Right lobe of liver (tissue), 6 donors: ENCODE measurements around the gene POLR3B. TPM values are rescaled to one million over a fixed set of nuclear protein-coding genes. Genes with fewer than 3 reads are reported as not detected.

Source experiments
- ATAC-seq, 4 donors: fragments of 200-7000 bp; cut with Tn5 transposase; one replicate each; pipeline ENCODE4 v1.9.1; 2020; ENCODE audit warnings: mild to moderate bottlenecking in 4 of 4, moderate library complexity in 4 of 4
- DNase-seq, 3 donors: peaks; one replicate each; pipeline ENCODE4 v3.0.0-alpha.2; 2020
- H3K27ac ChIP-seq, 3 donors: fragments of 200-600 bp; one replicate each; pipeline ENCODE4 v1.8.0; 2022
- H3K27me3 ChIP-seq, 2 donors: fragments of 200-600 bp; one replicate each; pipeline ENCODE4 v1.8.0; 2022
- H3K36me3 ChIP-seq, 4 donors: fragments of 200-600 bp; sonication (generic) in 1 of 4; one replicate each; pipeline versions ENCODE4 v1.5.1 to v1.8.0; 2017 to 2022; ENCODE audit warnings: control low read depth in 1 of 4
- H3K4me1 ChIP-seq, 4 donors: fragments of 200-600 bp; sonication (generic) in 1 of 4; one replicate each; pipeline versions ENCODE4 v1.5.1 to v1.8.0; 2017 to 2022; ENCODE audit warnings: control low read depth in 1 of 4
- H3K4me3 ChIP-seq, 3 donors: fragments of 200-600 bp; one replicate each; pipeline ENCODE4 v1.8.0; 2022
- H3K9me3 ChIP-seq, 4 donors: fragments of 200-600 bp; sonication (generic) in 1 of 4; one replicate each; pipeline versions ENCODE4 v1.5.1 to v1.8.0; 2017 to 2022; ENCODE audit warnings: control low read depth in 1 of 4
- POLR2A ChIP-seq: fragments of 450-650 bp; IDR thresholded peaks from one replicate; pipeline ENCODE4 v1.6.1; 2017; ENCODE audit warnings: antibody characterized with exemption, mild to moderate bottlenecking
- WGBS: methylation state at CpG from one replicate; pipeline ENCODE4 v1.1.6; 2018; ENCODE audit warnings: low coverage, low lambda C conversion rate; ENCODE audit not compliant: insufficient coverage; ENCODE audit errors: missing lambda C conversion rate; 5-methylcytosine and 5-hydroxymethylcytosine counted together
- intact Hi-C, 2 donors: fragments of 100-400 bp; cut with DNase I; formaldehyde crosslinking; loops; one replicate each; pipeline versions ENCODE4 v1.11.2 to v1.14.1; 2022
- total RNA-seq, 6 experiments: library from RNA; depleted of rRNA in 2 of 6; stranded (reverse); fragments of >200 nt in 2 of 6; fragmentation: NEBNext Ultra II Directional in 3 of 6; extraction: Animal tissue kit (Norgen Biotek cat#: 25700) in 3 of 6; gene quantifications; one replicate each; pipeline versions ENCODE4 v1.1.0 to v1.2.4, GENCODE V29; 2016 to 2023
- TF ChIP-seq, protein P1 (sequence below), 4 donors: fragments of 200-600 bp in 3 of 4; fragments of 450-650 bp in 1 of 4; IDR thresholded peaks; one replicate each; pipeline versions ENCODE4 v1.5.1 to v1.8.0; 2016 to 2022; ENCODE audit warnings: antibody characterized with exemption in 4 of 4, mild to moderate bottlenecking in 2 of 4
- donor health status: DM: no; HTN: yes; CAD: no.
- donor health status: DM: no; HTN: no; CAD: no.
- donor health status: DM: no; HTN: no; CAD: no.
- donor health status: DM: no; HTN: yes; CAD: no.
- donor health status: DM: no; HTN: yes; CAD: no.

Gene POLR3B
- total RNA-seq, 6 experiments from 2014 or later: 6.8 to 10.9 (median 8.7) TPM

DNA sequence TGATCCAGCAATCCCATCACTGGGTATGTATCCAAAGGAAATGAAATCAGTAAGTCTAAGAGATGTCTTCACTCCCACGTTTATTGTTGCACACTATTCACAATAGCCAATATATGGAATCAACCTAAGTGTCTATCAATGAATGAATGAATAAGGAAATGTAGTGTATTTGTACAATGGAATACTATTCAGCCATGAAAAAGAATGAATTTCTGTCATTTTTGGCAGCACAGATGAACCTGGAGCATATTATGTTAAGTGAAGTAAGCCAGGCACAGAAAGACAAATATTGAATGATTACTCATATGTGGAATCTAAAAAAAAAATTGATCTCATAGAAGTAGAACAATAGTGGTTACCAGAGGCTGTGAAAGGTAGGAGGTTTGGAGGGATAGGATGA lies 194.7 kb downstream of the POLR3B start:
- Histone ChIP-seq H3K4me1 (no peaks in the 10 kb centered on the region), H3K9me3 (no peaks in the 10 kb centered on the region), H3K36me3 (no peaks in the 10 kb centered on the region), H3K4me3 (no peak overlapping the region), H3K27ac (no peak overlapping the region), H3K27me3 (no peaks in the 10 kb centered on the region)
- no peak for TF ChIP-seq POLR2A
- TF ChIP-seq, protein P1, sequence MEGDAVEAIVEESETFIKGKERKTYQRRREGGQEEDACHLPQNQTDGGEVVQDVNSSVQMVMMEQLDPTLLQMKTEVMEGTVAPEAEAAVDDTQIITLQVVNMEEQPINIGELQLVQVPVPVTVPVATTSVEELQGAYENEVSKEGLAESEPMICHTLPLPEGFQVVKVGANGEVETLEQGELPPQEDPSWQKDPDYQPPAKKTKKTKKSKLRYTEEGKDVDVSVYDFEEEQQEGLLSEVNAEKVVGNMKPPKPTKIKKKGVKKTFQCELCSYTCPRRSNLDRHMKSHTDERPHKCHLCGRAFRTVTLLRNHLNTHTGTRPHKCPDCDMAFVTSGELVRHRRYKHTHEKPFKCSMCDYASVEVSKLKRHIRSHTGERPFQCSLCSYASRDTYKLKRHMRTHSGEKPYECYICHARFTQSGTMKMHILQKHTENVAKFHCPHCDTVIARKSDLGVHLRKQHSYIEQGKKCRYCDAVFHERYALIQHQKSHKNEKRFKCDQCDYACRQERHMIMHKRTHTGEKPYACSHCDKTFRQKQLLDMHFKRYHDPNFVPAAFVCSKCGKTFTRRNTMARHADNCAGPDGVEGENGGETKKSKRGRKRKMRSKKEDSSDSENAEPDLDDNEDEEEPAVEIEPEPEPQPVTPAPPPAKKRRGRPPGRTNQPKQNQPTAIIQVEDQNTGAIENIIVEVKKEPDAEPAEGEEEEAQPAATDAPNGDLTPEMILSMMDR (IDR thresholded peaks at IDR 0.05): no peak
- no peak for ATAC-seq
- DNase-seq: no peak
- WGBS: 65% methylated on average over 1 of the region's 1 CpG
- intact Hi-C loops: no loop called here

Other genes starting within 250 kb of the POLR3B start
- gene NUAK1, start 218.8 kb upstream of the POLR3B start, total RNA-seq: 10 to 100 TPM in 1 of 6 experiments, 1 to 10 TPM in 5; 2.0 to 11.0 (median 3.5) TPM
- 10 to 100 TPM; 16.8 to 43.7 (median 28.3) TPM for gene CKAP4, start 109.7 kb upstream of the POLR3B start, total RNA-seq
- gene TCP11L2, start 55.0 kb upstream of the POLR3B start, total RNA-seq: 10 to 100 TPM in 3 of 6 experiments, 1 to 10 TPM in 3; 7.3 to 14.2 (median 10.5) TPM
- not detected for gene RFX4, start 225.3 kb downstream of the POLR3B start, total RNA-seq